Calu3 (cell line): ENCODE measurements around the gene ZRSR2. TPM values are rescaled to one million over a fixed set of nuclear protein-coding genes. Genes with fewer than 3 reads are reported as not detected.

Experiments
- BruUV-seq: library from RNA; stranded (reverse); fragments of 400-500 nt; replicated peaks from 2 replicates; lab custom pipeline; 2021; lab: Mats Ljungman, UMichigan
- CTCF ChIA-PET: fragments of 300-600 bp; sonication (Branson Sonifier 250); formaldehyde crosslinking; loops from one replicate; lab custom pipeline; 2022; ENCODE audit warnings: antibody characterized with exemption; lab: Charles Lee
- DNase-seq: peaks from one replicate; pipeline ENCODE4 v3.0.0; 2022
- H3K27ac Mint-ChIP-seq: one replicate; pipeline ENCODE4 v1.8.0; 2022; ENCODE audit warnings: mixed read lengths; ENCODE audit not compliant: unreplicated experiment
- H3K27me3 Mint-ChIP-seq: one replicate; pipeline ENCODE4 v1.8.0; 2022; ENCODE audit warnings: mixed read lengths; ENCODE audit not compliant: unreplicated experiment
- H3K36me3 Mint-ChIP-seq: one replicate; pipeline ENCODE4 v1.8.0; 2022; ENCODE audit warnings: mild to moderate bottlenecking, moderate library complexity, mixed read lengths; ENCODE audit not compliant: insufficient read depth, unreplicated experiment
- H3K4me1 Mint-ChIP-seq: one replicate; pipeline ENCODE4 v1.8.0; 2022; ENCODE audit warnings: mild to moderate bottlenecking, low read depth, mixed read lengths; ENCODE audit not compliant: unreplicated experiment
- H3K4me3 Mint-ChIP-seq: one replicate; pipeline ENCODE4 v1.8.0; 2022; ENCODE audit warnings: mild to moderate bottlenecking, low read depth, moderate library complexity, mixed read lengths; ENCODE audit not compliant: unreplicated experiment
- H3K9me3 Mint-ChIP-seq: one replicate; pipeline ENCODE4 v1.8.0; 2022; ENCODE audit warnings: low read depth, mixed read lengths; ENCODE audit not compliant: unreplicated experiment
- intact Hi-C: fragments of 100-400 bp; cut with micrococcal nuclease; formaldehyde crosslinking; loops from one replicate; pipeline ENCODE4 v1.10.0; 2022; ENCODE audit not compliant: unreplicated experiment
- total RNA-seq: library from RNA; stranded (reverse); gene quantifications from 2 replicates; pipeline ENCODE4 v1.2.3, GENCODE V29; 2022
- TF ChIP-seq, protein P1 (sequence below): fragments of 200-600 bp; IDR thresholded peaks from one replicate; pipeline ENCODE4 v1.8.0; 2022; ENCODE audit warnings: antibody characterized with exemption; ENCODE audit not compliant: unreplicated experiment

Gene ZRSR2
- total RNA-seq, 1 experiment from 2014 or later: 16.4 TPM

DNA sequence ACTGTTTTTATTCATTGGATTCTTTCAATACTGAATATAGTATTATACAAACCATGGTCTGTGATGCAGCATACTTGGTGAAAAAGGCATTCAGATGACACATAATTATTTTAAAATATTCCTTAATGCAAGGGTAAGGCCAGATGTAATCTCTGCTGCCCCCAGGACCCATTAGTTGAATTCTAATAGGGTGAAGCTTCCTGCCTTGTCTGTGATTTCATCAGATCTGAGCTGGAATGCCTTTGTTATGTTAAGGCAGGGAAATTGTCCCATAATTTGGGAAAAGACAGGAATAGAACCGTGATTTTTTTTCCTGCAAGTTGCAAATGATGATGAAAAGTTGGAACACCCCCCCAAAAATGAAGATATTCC is 26.1 kb downstream of the ZRSR2 start:
- CTCF ChIA-PET: interaction anchor here (0.5 to 1.0 kb wide), 3 partner anchors 27 to 743 kb away, joined by 3 read pairs; no protein-coding TSS in a partner anchor
- no peak for DNase-seq
- no TSS peak for BruUV-seq
- TF ChIP-seq, protein P1, sequence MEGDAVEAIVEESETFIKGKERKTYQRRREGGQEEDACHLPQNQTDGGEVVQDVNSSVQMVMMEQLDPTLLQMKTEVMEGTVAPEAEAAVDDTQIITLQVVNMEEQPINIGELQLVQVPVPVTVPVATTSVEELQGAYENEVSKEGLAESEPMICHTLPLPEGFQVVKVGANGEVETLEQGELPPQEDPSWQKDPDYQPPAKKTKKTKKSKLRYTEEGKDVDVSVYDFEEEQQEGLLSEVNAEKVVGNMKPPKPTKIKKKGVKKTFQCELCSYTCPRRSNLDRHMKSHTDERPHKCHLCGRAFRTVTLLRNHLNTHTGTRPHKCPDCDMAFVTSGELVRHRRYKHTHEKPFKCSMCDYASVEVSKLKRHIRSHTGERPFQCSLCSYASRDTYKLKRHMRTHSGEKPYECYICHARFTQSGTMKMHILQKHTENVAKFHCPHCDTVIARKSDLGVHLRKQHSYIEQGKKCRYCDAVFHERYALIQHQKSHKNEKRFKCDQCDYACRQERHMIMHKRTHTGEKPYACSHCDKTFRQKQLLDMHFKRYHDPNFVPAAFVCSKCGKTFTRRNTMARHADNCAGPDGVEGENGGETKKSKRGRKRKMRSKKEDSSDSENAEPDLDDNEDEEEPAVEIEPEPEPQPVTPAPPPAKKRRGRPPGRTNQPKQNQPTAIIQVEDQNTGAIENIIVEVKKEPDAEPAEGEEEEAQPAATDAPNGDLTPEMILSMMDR: no peak
- H3K27ac Mint-ChIP-seq: no peak overlapping the region
- H3K36me3 Mint-ChIP-seq: peaks cover 7% of the 10 kb centered on the region
- no peaks in the 10 kb centered on the region for H3K9me3 Mint-ChIP-seq
- no peaks in the 10 kb centered on the region for H3K4me1 Mint-ChIP-seq
- no peak overlapping the region for H3K4me3 Mint-ChIP-seq
- intact Hi-C loops: loop anchor here (10.0 kb wide), 2 partner anchors 132 to 158 kb away; no protein-coding TSS in a partner anchor
- no peaks in the 10 kb centered on the region for H3K27me3 Mint-ChIP-seq

DNA sequence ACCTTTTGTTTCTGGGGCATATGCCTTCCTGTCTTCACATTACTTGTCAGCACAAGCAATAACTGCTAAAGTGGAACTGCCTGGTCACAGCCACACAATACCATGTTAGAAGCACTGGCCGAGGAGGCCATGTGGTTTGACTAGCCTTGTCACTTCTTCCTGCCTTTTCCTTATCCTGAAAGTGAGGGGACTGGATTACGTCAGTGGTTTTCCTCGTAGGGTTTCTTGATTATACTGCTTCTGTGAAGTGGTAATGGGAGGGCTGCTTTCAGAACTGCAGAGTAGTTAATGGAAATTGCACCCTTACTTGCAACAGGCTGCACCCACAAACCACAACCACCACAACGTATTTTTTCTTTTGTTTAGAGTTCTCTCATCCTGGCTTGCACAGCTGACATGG is 26.6 kb downstream of the ZRSR2 start:
- DNase-seq: no peak
- no peaks in the 10 kb centered on the region for H3K9me3 Mint-ChIP-seq
- intact Hi-C loops: loop anchor here (10.0 kb wide), 2 partner anchors 132 to 158 kb away; no protein-coding TSS in a partner anchor
- CTCF ChIA-PET: interaction anchor here (1.0 kb wide), 1 partner anchor 28 kb away, joined by 3 read pairs; no protein-coding TSS in a partner anchor
- H3K36me3 Mint-ChIP-seq: peaks cover 7% of the 10 kb centered on the region
- no peaks in the 10 kb centered on the region for H3K27me3 Mint-ChIP-seq
- no peaks in the 10 kb centered on the region for H3K4me1 Mint-ChIP-seq
- no peak overlapping the region for H3K4me3 Mint-ChIP-seq
- TF ChIP-seq, protein P1: no peak
- no peak overlapping the region for H3K27ac Mint-ChIP-seq
- no TSS peak for BruUV-seq

DNA sequence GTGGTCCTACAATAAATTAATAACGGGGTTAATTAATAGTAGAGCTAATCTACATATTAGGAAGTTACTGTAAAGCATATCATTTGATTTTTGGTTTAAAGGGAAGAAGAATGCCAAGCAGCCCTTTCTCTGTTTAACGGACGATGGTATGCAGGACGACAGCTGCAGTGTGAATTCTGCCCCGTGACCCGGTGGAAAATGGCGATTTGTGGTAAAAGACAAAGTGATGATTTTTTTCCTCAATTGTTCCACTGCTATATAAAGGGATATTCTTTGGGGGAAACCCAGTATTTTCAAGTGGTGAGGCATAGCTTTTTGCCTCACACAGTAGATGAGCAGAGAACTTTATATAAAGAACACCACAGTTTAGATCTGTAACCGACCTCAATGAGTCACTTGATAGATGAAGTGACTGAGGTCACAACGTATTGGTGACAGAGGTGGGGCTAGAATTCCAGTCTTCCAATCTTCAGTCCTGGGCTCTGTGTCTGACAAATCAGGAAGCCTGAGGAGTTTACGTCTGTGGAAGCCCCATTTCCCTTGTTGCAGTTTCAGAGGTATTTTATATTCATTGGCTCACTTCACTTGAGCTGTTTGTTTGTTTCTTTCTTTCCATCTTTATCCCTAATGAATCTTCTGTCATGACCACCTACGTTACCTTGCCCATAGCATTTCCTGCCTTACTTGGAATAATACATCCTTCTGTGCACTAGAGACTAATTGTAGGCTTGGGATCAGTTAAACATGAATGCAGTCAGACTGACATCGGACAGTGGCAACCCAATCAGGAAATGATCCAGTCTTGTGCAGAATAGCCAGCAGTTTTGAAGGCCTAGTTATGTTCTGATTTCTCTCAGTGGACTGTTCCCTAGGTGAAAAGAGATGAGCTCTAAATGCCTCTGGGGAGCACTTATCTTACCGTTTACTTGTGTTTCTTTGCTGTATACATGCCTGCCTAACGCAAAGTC is 30.1 kb downstream of the ZRSR2 start:
- Mint-ChIP-seq H3K27me3 (no peaks in the 10 kb centered on the region), H3K4me1 (no peaks in the 10 kb centered on the region), H3K27ac (no peak overlapping the region), H3K4me3 (no peak overlapping the region), H3K36me3 (peaks cover 12% of the 10 kb centered on the region), H3K9me3 (no peaks in the 10 kb centered on the region)
- TF ChIP-seq, protein P1: no peak
- CTCF ChIA-PET: no interaction called here
- intact Hi-C loops: no loop called here
- no TSS peak for BruUV-seq
- DNase-seq: no peak

DNA sequence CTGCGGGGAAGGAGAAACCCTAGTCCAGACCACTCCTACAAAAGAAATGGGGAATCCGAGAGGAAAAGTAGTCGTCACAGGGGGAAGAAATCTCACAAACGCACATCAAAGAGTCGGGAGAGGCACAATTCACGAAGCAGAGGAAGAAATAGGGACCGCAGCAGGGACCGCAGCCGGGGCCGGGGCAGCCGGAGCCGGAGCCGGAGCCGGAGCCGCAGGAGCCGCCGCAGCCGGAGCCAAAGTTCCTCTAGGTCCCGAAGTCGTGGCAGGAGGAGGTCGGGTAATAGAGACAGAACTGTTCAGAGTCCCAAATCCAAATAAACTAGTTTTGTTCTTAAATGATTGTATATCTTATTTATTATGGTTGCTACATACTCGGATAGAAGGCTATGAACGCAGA is 32.6 kb downstream of the ZRSR2 start:
- Mint-ChIP-seq H3K36me3 (peaks cover 12% of the 10 kb centered on the region), H3K4me1 (no peaks in the 10 kb centered on the region), H3K27ac (peak overlapping the region; percentile 23), H3K9me3 (no peaks in the 10 kb centered on the region), H3K27me3 (no peaks in the 10 kb centered on the region), H3K4me3 (no peak overlapping the region)
- TF ChIP-seq, protein P1: no peak
- BruUV-seq: TSS peak; percentile 81
- intact Hi-C loops: no loop called here
- no peak for DNase-seq
- CTCF ChIA-PET: no interaction called here
